Dedifferentiated amniotic fluid mesenchymal stem cell (primary cell): ENCODE data around the gene MYH7B.

Source experiments
- DNase-seq: peaks from one replicate; pipeline ENCODE4 v3.0.0-alpha.2; 2016; ENCODE audit errors: extremely low spot score

The MYH7B gene

GRCh38 chr20:34955231-34956040 lies at the start of gene MYH7B, which contains the start of gene GSS:
TSS of gene MYH7B (plus strand) at chr20:34955868. CDS start at chr20:34978006, 22,138 bp downstream.
TSS of gene GSS (minus strand) at chr20:34955806. CDS start at chr20:34951852, 3,954 bp downstream.
- DNase-seq: peak; percentile 91

- DNase-seq: peak; percentile 62
Observed at GRCh38 chr20:34907616-34908469, 47.8 kb upstream of the MYH7B start.

GRCh38 chr20:34915131-34915530 lies 40.5 kb upstream of the MYH7B start:
- no peak for DNase-seq

- no peak for DNase-seq
Observed at GRCh38 chr20:34915749-34916455, 39.8 kb upstream of the MYH7B start.

- DNase-seq: no peak
Observed at GRCh38 chr20:34916774-34917354, 38.8 kb upstream of the MYH7B start.

GRCh38 chr20:34920055-34920454 lies 35.6 kb upstream of the MYH7B start:
- no peak for DNase-seq

- DNase-seq: no peak
Observed at GRCh38 chr20:34921436-34921835, 34.2 kb upstream of the MYH7B start.

- DNase-seq: peak; percentile 92
Observed at GRCh38 chr20:34922654-34923381, 32.9 kb upstream of the MYH7B start.

GRCh38 chr20:34923414-34923813 lies 32.3 kb upstream of the MYH7B start:
- no peak for DNase-seq

GRCh38 chr20:34925341-34925740 lies 30.3 kb upstream of the MYH7B start:
- DNase-seq: no peak

GRCh38 chr20:34925981-34926380 lies 29.7 kb upstream of the MYH7B start:
- DNase-seq: no peak

GRCh38 chr20:34926581-34926980 lies 29.1 kb upstream of the MYH7B start:
- no peak for DNase-seq

GRCh38 chr20:34927736-34928135 lies 27.9 kb upstream of the MYH7B start:
- DNase-seq: peak; percentile 58

- DNase-seq: no peak
Observed at GRCh38 chr20:34928411-34928810, 27.3 kb upstream of the MYH7B start.

GRCh38 chr20:34931771-34932170 lies 23.9 kb upstream of the MYH7B start:
- no peak for DNase-seq

GRCh38 chr20:34938466-34939163 lies 17.1 kb upstream of the MYH7B start:
- DNase-seq: no peak

GRCh38 chr20:34940081-34940481 lies 15.6 kb upstream of the MYH7B start:
- no peak for DNase-seq

GRCh38 chr20:34941226-34941625 lies 14.4 kb upstream of the MYH7B start:
- no peak for DNase-seq

GRCh38 chr20:34942301-34942700 lies 13.4 kb upstream of the MYH7B start:
- no peak for DNase-seq

- no peak for DNase-seq
Observed at GRCh38 chr20:34943808-34944567, 11.7 kb upstream of the MYH7B start.
